HepG2 (cell line): Measurements from ENCODE around the gene FBRSL1. TPM values are rescaled to one million over a fixed set of nuclear protein-coding genes. Genes with fewer than 3 reads are reported as not detected.

Source experiments
- ATAC-seq: fragments of 200-7000 bp; cut with Tn5 transposase; 3 replicates; pipeline ENCODE4 v1.9.1; 2020; ENCODE audit warnings: mild to moderate bottlenecking, moderate library complexity
- BruUV-seq: library from RNA; stranded (reverse); fragments of 400-500 nt; replicated peaks from 2 replicates; lab custom pipeline; 2021; lab: Mats Ljungman, UMichigan
- CTCF ChIA-PET: fragments of 300-600 bp; formaldehyde crosslinking; extraction: SDS; loops from one replicate; lab custom pipeline; 2021; ENCODE audit warnings: low total read pairs, inconsistent platforms, low intra/inter-chr PET ratio; lab: Yijun Ruan, JAX
- POLR2A ChIA-PET: fragments of 350-600 bp; sonication (Branson Sonifier 250); formaldehyde crosslinking; loops from one replicate; lab custom pipeline; 2020; ENCODE audit warnings: antibody characterized with exemption, inconsistent platforms; lab: Yijun Ruan, JAX
- DNase-seq: peaks from one replicate; pipeline ENCODE4 v3.0.0-alpha.2; 2015; ENCODE audit warnings: low spot score
- FAIRE-seq: peaks from 3 replicates; lab custom pipeline; 2011; peaks lifted over from hg19 to GRCh38; lab: Jason Lieb, UNC
- H2AFZ ChIP-seq: one replicate; pipeline ENCODE4 v1.6.1; 2011; ENCODE audit warnings: low read length, inconsistent platforms
- H3K27ac ChIP-seq: fragments of 300-600 bp; 3 replicates; pipeline ENCODE4 v1.8.0; 2011; ENCODE audit warnings: mixed run types, mild to moderate bottlenecking, mixed read lengths, low read length, inconsistent platforms; ENCODE audit not compliant: insufficient read depth; ENCODE audit errors: extremely low read length
- H3K27me3 ChIP-seq, 2 experiments: fragments of 200-600 bp in 1 of 2; 2 replicates in 1 of 2; 3 replicates in 1 of 2; pipeline versions ENCODE4 v1.6.0 to v1.8.0; 2011; ENCODE audit warnings: low read length in 2 of 2, mild to moderate bottlenecking in 2 of 2, moderate library complexity in 2 of 2, inconsistent platforms in 1 of 2; ENCODE audit not compliant: insufficient read depth in 2 of 2, control insufficient read depth in 1 of 2
- H3K36me3 ChIP-seq, 2 experiments: fragments of 200-600 bp in 1 of 2; replicated peaks in 1 of 2; 2 replicates in 1 of 2; 3 replicates in 1 of 2; pipeline versions ENCODE4 v1.5.1 to v1.8.0; 2011; ENCODE audit warnings: low read length in 2 of 2, inconsistent platforms in 1 of 2; ENCODE audit not compliant: insufficient read depth in 2 of 2, control insufficient read depth in 1 of 2
- H3K4me1 ChIP-seq: 2 replicates; pipeline ENCODE4 v1.5.1; 2012; ENCODE audit warnings: low read length, inconsistent platforms; ENCODE audit not compliant: insufficient read depth
- H3K4me2 ChIP-seq: 2 replicates; pipeline ENCODE4 v1.6.0; 2011; ENCODE audit warnings: low read depth, low read length, inconsistent platforms
- H3K4me3 ChIP-seq, 3 experiments: fragments of 200-600 bp in 1 of 3; sonication (generic), shearing (Covaris generic) in 1 of 3; replicated peaks in 1 of 3; 2 replicates each; pipeline ENCODE4 v1.5.1; 2011 to 2016; ENCODE audit warnings: low read length in 3 of 3, inconsistent platforms in 2 of 3, low read depth in 2 of 3, mild to moderate bottlenecking in 2 of 3, control low read depth in 1 of 3, mixed read lengths in 1 of 3; ENCODE audit not compliant: insufficient read depth in 1 of 3
- H3K79me2 ChIP-seq: one replicate; pipeline ENCODE4 v1.6.1; 2011; ENCODE audit warnings: low read length, inconsistent platforms; ENCODE audit not compliant: insufficient read depth
- H3K9ac ChIP-seq: 2 replicates; pipeline ENCODE4 v1.6.0; 2011; ENCODE audit warnings: mild to moderate bottlenecking, low read depth, low read length, inconsistent platforms; ENCODE audit not compliant: insufficient read depth
- H3K9me3 ChIP-seq: 2 replicates; pipeline ENCODE4 v1.5.1; 2012; ENCODE audit warnings: mild to moderate bottlenecking, low read length
- H4K20me1 ChIP-seq: 2 replicates; pipeline ENCODE4 v1.6.0; 2011; ENCODE audit warnings: inconsistent platforms, mild to moderate bottlenecking, low read length, moderate library complexity; ENCODE audit not compliant: insufficient read depth
- ATF3 ChIP-seq: sonication (generic); formaldehyde crosslinking; IDR thresholded peaks from 2 replicates; pipeline ENCODE4 v1.4.0; 2020; ENCODE audit warnings: missing genetic modification reagents
- DRAP1 ChIP-seq: IDR thresholded peaks from 2 replicates; pipeline ENCODE4 v1.6.1; 2016; ENCODE audit warnings: missing genetic modification reagents, missing compliant biosample characterization
- HOXA9 ChIP-seq: sonication (generic); formaldehyde crosslinking; IDR thresholded peaks from 2 replicates; pipeline ENCODE4 v1.8.1; 2022; ENCODE audit warnings: missing genetic modification reagents, mild to moderate bottlenecking, moderate library complexity, borderline replicate concordance
- JUNB ChIP-seq: sonication (generic); formaldehyde crosslinking; IDR thresholded peaks from 2 replicates; pipeline ENCODE4 v1.8.0; 2022; ENCODE audit warnings: missing genetic modification reagents, mild to moderate bottlenecking, borderline replicate concordance
- RBM22 ChIP-seq: fragments of 200-400 bp; formaldehyde crosslinking; optimal IDR thresholded peaks from 2 replicates; pipeline ENCODE3; 2017; ENCODE audit warnings: mild to moderate bottlenecking, low read length, moderate library complexity
- SATB2 ChIP-seq: sonication (generic); formaldehyde crosslinking; IDR thresholded peaks from 2 replicates; pipeline ENCODE4 v1.5.0; 2020; ENCODE audit warnings: missing genetic modification reagents
- SETDB1 ChIP-seq: sonication (generic); formaldehyde crosslinking; IDR thresholded peaks from 2 replicates; pipeline ENCODE4 v1.5.1; 2020; ENCODE audit warnings: missing genetic modification reagents, mild to moderate bottlenecking, borderline replicate concordance
- SKI ChIP-seq: fragments of 450-650 bp; IDR thresholded peaks from one replicate; pipeline ENCODE4 v1.6.1; 2018; ENCODE audit warnings: mild to moderate bottlenecking; ENCODE audit not compliant: partially characterized antibody
- SNRNP70 ChIP-seq: fragments of 200-400 bp; formaldehyde crosslinking; IDR thresholded peaks from 2 replicates; pipeline ENCODE4 v1.6.1; 2017; ENCODE audit warnings: mild to moderate bottlenecking, low read depth, low read length, moderate library complexity
- THRA ChIP-seq: sonication (generic); formaldehyde crosslinking; IDR thresholded peaks from 2 replicates; pipeline ENCODE4 v1.4.0; 2020; ENCODE audit warnings: missing genetic modification reagents, borderline replicate concordance
- ZNF276 ChIP-seq: sonication (generic); formaldehyde crosslinking; IDR thresholded peaks from 2 replicates; pipeline ENCODE4 v1.4.0; 2020; ENCODE audit warnings: mild to moderate bottlenecking, low read depth, missing genetic modification reagents
- ZNF558 ChIP-seq: sonication (generic); formaldehyde crosslinking; IDR thresholded peaks from 2 replicates; pipeline ENCODE4 v1.9.0; 2022; ENCODE audit warnings: mild to moderate bottlenecking, missing genetic modification reagents, borderline replicate concordance
- ZNF576 ChIP-seq: sonication (generic); formaldehyde crosslinking; IDR thresholded peaks from 2 replicates; pipeline ENCODE4 v1.4.0; 2020; ENCODE audit warnings: mild to moderate bottlenecking, missing genetic modification reagents
- ZNF646 ChIP-seq: sonication (generic); formaldehyde crosslinking; IDR thresholded peaks from 2 replicates; pipeline ENCODE4 v1.9.0; 2021; ENCODE audit warnings: mild to moderate bottlenecking, missing genetic modification reagents
- WGBS: methylation state at CpG from one replicate; pipeline ENCODE4 v1.1.6; 2017; ENCODE audit warnings: low lambda C conversion rate; 5-methylcytosine and 5-hydroxymethylcytosine counted together
- in situ Hi-C: cut with HindIII; loops from 2 replicates; pipeline ENCODE4 v1.10.0; 2017; ENCODE audit warnings: low pct_unique_long_range_greater_than_20kb; ENCODE audit not compliant: extremely low pct_ligation_motif_present
- intact Hi-C: fragments of 100-400 bp; cut with micrococcal nuclease; formaldehyde crosslinking; loops from one replicate; pipeline ENCODE4 v1.10.0; 2022; ENCODE audit not compliant: unreplicated experiment
- polyA plus RNA-seq, 8 experiments: library from polyadenylated mRNA; depleted of rRNA in 3 of 8; stranded (reverse) in 7 of 8; unstranded in 1 of 8; fragments of >200 nt; fragmentation: Illumina TruSeq in 4 of 8; extraction: Trizol in 4 of 8; gene quantifications; 2 replicates each; pipeline versions ENCODE4 v1.2.1 to v1.2.3, GENCODE V29; 2011 to 2016; ENCODE audit warnings: low read depth in 4 of 8, missing spikeins in 1 of 8, mixed read lengths in 1 of 8; ENCODE audit not compliant: insufficient read depth in 1 of 8
- total RNA-seq, 5 experiments: library from RNA; depleted of rRNA; stranded (reverse); fragments of >200 nt; fragmentation: Illumina TruSeq; extraction: Trizol; gene quantifications; 2 replicates each; pipeline ENCODE4 v1.2.3, GENCODE V29; 2016; ENCODE audit warnings: low read depth in 1 of 5

FBRSL1 gene
- total and polyA plus RNA-seq, 2 of the 13 experiments (the other 11 are each of a cell fraction or from before 2014, with no cell fraction given): 3.6 to 7.9 TPM

GRCh38 chr12:132507161-132507538, 17.2 kb downstream of the FBRSL1 start:
- Histone ChIP-seq H3K79me2 (peaks cover 35% of the 10 kb centered on the region), H4K20me1 (peaks cover 53% of the 10 kb centered on the region), H2AFZ (no peak overlapping the region), H3K9ac (no peak overlapping the region), H3K36me3 (peaks cover 4 to 6% of the 10 kb centered on the region in 2 experiments; a peak in 2 of 5 replicates), H3K4me2 (no peak overlapping the region), H3K27me3 (no peaks in the 10 kb centered on the region), H3K27ac (no peak overlapping the region), H3K4me1 (peaks cover 9% of the 10 kb centered on the region), H3K9me3 (no peaks in the 10 kb centered on the region), H3K4me3 (no peak overlapping the region)
- intact Hi-C loops: no loop called here
- WGBS: 97% methylated on average over 14 of the region's 15 CpGs
- BruUV-seq: no TSS peak
- POLR2A ChIA-PET: no interaction called here
- CTCF ChIA-PET: no interaction called here
- in situ Hi-C loops: no loop called here
- ATAC-seq: no peak
- FAIRE-seq: no peak
- DNase-seq: no peak
- TF ChIP-seq HOXA9 (no peak), SETDB1 (CRISPR knock-in tag) (no peak), SKI (no peak), RBM22 (no peak), ZNF558 (CRISPR knock-in tag) (no peak), JUNB (CRISPR knock-in tag) (no peak), DRAP1 (no peak), ZNF276 (no peak), THRA (CRISPR knock-in tag) (no peak), SNRNP70 (no peak), ZNF576 (CRISPR knock-in tag) (no peak), ZNF646 (CRISPR knock-in tag) (no peak), ATF3 (CRISPR knock-in tag) (no peak), SATB2 (no peak)
